HEK293T (cell line): Measurements from ENCODE around the gene DBI.

Source experiments
- ARNT ChIP-seq: fragments of 450-650 bp; IDR thresholded peaks from 2 replicates; pipeline ENCODE4 v1.6.1; 2017; ENCODE audit warnings: mild to moderate bottlenecking
- BHLHE40 ChIP-seq: fragments of 450-650 bp; IDR thresholded peaks from 2 replicates; pipeline ENCODE4 v1.6.1; 2016; ENCODE audit warnings: mild to moderate bottlenecking, moderate library complexity, borderline replicate concordance
- FOXA1 ChIP-seq: fragments of 450-650 bp; IDR thresholded peaks from 2 replicates; pipeline ENCODE4 v1.6.1; 2016; ENCODE audit warnings: mild to moderate bottlenecking
- FOXK2 ChIP-seq: fragments of 450-650 bp; IDR thresholded peaks from 2 replicates; pipeline ENCODE4 v1.6.1; 2016; ENCODE audit warnings: mild to moderate bottlenecking
- FOXM1 ChIP-seq: fragments of 450-650 bp; IDR thresholded peaks from 2 replicates; pipeline ENCODE4 v1.6.1; 2017; ENCODE audit warnings: mild to moderate bottlenecking, borderline replicate concordance
- HDGF ChIP-seq: fragments of 450-650 bp; IDR thresholded peaks from 2 replicates; pipeline ENCODE4 v1.6.1; 2017; ENCODE audit warnings: antibody characterized with exemption, borderline replicate concordance
- L3MBTL2 ChIP-seq: fragments of 450-650 bp; conservative IDR thresholded peaks from 2 replicates; pipeline ENCODE4 v1.6.1; 2016; ENCODE audit warnings: mild to moderate bottlenecking
- LEF1 ChIP-seq: fragments of 450-650 bp; IDR thresholded peaks from 2 replicates; pipeline ENCODE4 v1.6.1; 2017; ENCODE audit warnings: mild to moderate bottlenecking, borderline replicate concordance
- NFRKB ChIP-seq: fragments of 450-650 bp; IDR thresholded peaks from 2 replicates; pipeline ENCODE4 v1.6.1; 2016; ENCODE audit warnings: mild to moderate bottlenecking, moderate library complexity
- SP1 ChIP-seq: fragments of 450-650 bp; IDR thresholded peaks from 2 replicates; pipeline ENCODE4 v1.6.1; 2017
- TARDBP ChIP-seq: fragments of 450-650 bp; IDR thresholded peaks from 2 replicates; pipeline ENCODE4 v1.6.1; 2016

DNA sequence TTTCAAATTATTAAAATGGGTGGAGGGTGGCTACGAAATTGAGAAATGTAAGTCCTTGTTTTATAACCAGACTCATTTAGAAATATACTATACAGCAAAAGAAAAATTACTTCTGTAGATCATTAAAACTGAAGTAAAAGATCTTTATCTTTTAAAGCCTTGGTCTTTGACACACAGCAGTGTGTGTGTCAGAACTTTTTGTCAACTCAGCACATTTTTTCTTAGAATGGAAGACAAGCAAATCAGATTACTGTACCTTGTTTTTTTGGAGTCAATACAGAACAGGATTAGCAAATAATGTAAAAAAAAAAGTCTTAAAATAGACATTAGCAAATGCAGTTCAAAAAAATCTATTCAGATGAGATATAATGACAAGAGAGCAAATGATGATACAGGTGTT lies 49.2 kb upstream of the DBI start:
- TF ChIP-seq LEF1 (no peak), ARNT (no peak), TARDBP (no peak), FOXK2 (no peak), SP1 (no peak), NFRKB (no peak), L3MBTL2 (no peak), FOXA1 (no peak), BHLHE40 (no peak), FOXM1 (no peak), HDGF (no peak)
